HepG2 (cell line): Measurements from ENCODE around the gene HLCS. TPM values are rescaled to one million over a fixed set of nuclear protein-coding genes. Genes with fewer than 3 reads are reported as not detected.
A peak's percentile ranks its signal among the peaks of the same experiment; 100 is the strongest.

ENCODE experiments used
- ATAC-seq: fragments of 200-7000 bp; cut with Tn5 transposase; 3 replicates; pipeline ENCODE4 v1.9.1; 2020; ENCODE audit warnings: mild to moderate bottlenecking, moderate library complexity
- BruUV-seq: library from RNA; stranded (reverse); fragments of 400-500 nt; replicated peaks from 2 replicates; lab custom pipeline; 2021; lab: Mats Ljungman, UMichigan
- CTCF ChIA-PET: fragments of 300-600 bp; formaldehyde crosslinking; extraction: SDS; loops from one replicate; lab custom pipeline; 2021; ENCODE audit warnings: low total read pairs, inconsistent platforms, low intra/inter-chr PET ratio; lab: Yijun Ruan, JAX
- POLR2A ChIA-PET: fragments of 350-600 bp; sonication (Branson Sonifier 250); formaldehyde crosslinking; loops from one replicate; lab custom pipeline; 2020; ENCODE audit warnings: antibody characterized with exemption, inconsistent platforms; lab: Yijun Ruan, JAX
- DNase-seq: peaks from one replicate; pipeline ENCODE4 v3.0.0-alpha.2; 2015; ENCODE audit warnings: low spot score
- FAIRE-seq: peaks from 3 replicates; lab custom pipeline; 2011; peaks lifted over from hg19 to GRCh38; lab: Jason Lieb, UNC
- H2AFZ ChIP-seq: one replicate; pipeline ENCODE4 v1.6.1; 2011; ENCODE audit warnings: low read length, inconsistent platforms
- H3K27ac ChIP-seq: fragments of 300-600 bp; 3 replicates; pipeline ENCODE4 v1.8.0; 2011; ENCODE audit warnings: mixed run types, mild to moderate bottlenecking, mixed read lengths, low read length, inconsistent platforms; ENCODE audit not compliant: insufficient read depth; ENCODE audit errors: extremely low read length
- H3K27me3 ChIP-seq, 2 experiments: fragments of 200-600 bp in 1 of 2; 2 replicates in 1 of 2; 3 replicates in 1 of 2; pipeline versions ENCODE4 v1.6.0 to v1.8.0; 2011; ENCODE audit warnings: low read length in 2 of 2, mild to moderate bottlenecking in 2 of 2, moderate library complexity in 2 of 2, inconsistent platforms in 1 of 2; ENCODE audit not compliant: insufficient read depth in 2 of 2, control insufficient read depth in 1 of 2
- H3K36me3 ChIP-seq, 2 experiments: fragments of 200-600 bp in 1 of 2; replicated peaks in 1 of 2; 2 replicates in 1 of 2; 3 replicates in 1 of 2; pipeline versions ENCODE4 v1.5.1 to v1.8.0; 2011; ENCODE audit warnings: low read length in 2 of 2, inconsistent platforms in 1 of 2; ENCODE audit not compliant: insufficient read depth in 2 of 2, control insufficient read depth in 1 of 2
- H3K4me1 ChIP-seq: 2 replicates; pipeline ENCODE4 v1.5.1; 2012; ENCODE audit warnings: low read length, inconsistent platforms; ENCODE audit not compliant: insufficient read depth
- H3K4me2 ChIP-seq: 2 replicates; pipeline ENCODE4 v1.6.0; 2011; ENCODE audit warnings: low read depth, low read length, inconsistent platforms
- H3K4me3 ChIP-seq, 3 experiments: fragments of 200-600 bp in 1 of 3; sonication (generic), shearing (Covaris generic) in 1 of 3; replicated peaks in 1 of 3; 2 replicates each; pipeline ENCODE4 v1.5.1; 2011 to 2016; ENCODE audit warnings: low read length in 3 of 3, inconsistent platforms in 2 of 3, low read depth in 2 of 3, mild to moderate bottlenecking in 2 of 3, control low read depth in 1 of 3, mixed read lengths in 1 of 3; ENCODE audit not compliant: insufficient read depth in 1 of 3
- H3K79me2 ChIP-seq: one replicate; pipeline ENCODE4 v1.6.1; 2011; ENCODE audit warnings: low read length, inconsistent platforms; ENCODE audit not compliant: insufficient read depth
- H3K9ac ChIP-seq: 2 replicates; pipeline ENCODE4 v1.6.0; 2011; ENCODE audit warnings: mild to moderate bottlenecking, low read depth, low read length, inconsistent platforms; ENCODE audit not compliant: insufficient read depth
- H3K9me3 ChIP-seq: 2 replicates; pipeline ENCODE4 v1.5.1; 2012; ENCODE audit warnings: mild to moderate bottlenecking, low read length
- H4K20me1 ChIP-seq: 2 replicates; pipeline ENCODE4 v1.6.0; 2011; ENCODE audit warnings: inconsistent platforms, mild to moderate bottlenecking, low read length, moderate library complexity; ENCODE audit not compliant: insufficient read depth
- CBX5 ChIP-seq: sonication (generic); formaldehyde crosslinking; IDR thresholded peaks from 2 replicates; pipeline ENCODE4 v1.4.0; 2020; ENCODE audit warnings: missing genetic modification reagents, borderline replicate concordance
- HDAC2 ChIP-seq: sonication (generic); formaldehyde crosslinking; IDR thresholded peaks from 2 replicates; pipeline ENCODE4 v1.4.0; 2020; ENCODE audit warnings: missing genetic modification reagents
- JUND ChIP-seq: sonication (generic); formaldehyde crosslinking; IDR thresholded peaks from 2 replicates; pipeline ENCODE4 v1.8.0; 2022; ENCODE audit warnings: mild to moderate bottlenecking, missing genetic modification reagents
- KLF12 ChIP-seq: sonication (generic); formaldehyde crosslinking; IDR thresholded peaks from 2 replicates; pipeline ENCODE4 v1.4.0; 2020; ENCODE audit warnings: missing genetic modification reagents, borderline replicate concordance
- SMARCC2 ChIP-seq: fragments of 450-650 bp; IDR thresholded peaks from 2 replicates; pipeline ENCODE4 v1.6.1; 2017; ENCODE audit warnings: antibody characterized with exemption, mild to moderate bottlenecking
- SNAI1 ChIP-seq: sonication (generic); formaldehyde crosslinking; IDR thresholded peaks from 2 replicates; pipeline ENCODE4 v1.5.0; 2020; ENCODE audit warnings: mild to moderate bottlenecking, missing genetic modification reagents, borderline replicate concordance
- SOX5 ChIP-seq: IDR thresholded peaks from 2 replicates; pipeline ENCODE4 v1.6.1; 2016; ENCODE audit warnings: borderline replicate concordance
- TCF7 ChIP-seq: sonication (generic); IDR thresholded peaks from 2 replicates; pipeline ENCODE4 v1.6.1; 2016; ENCODE audit warnings: antibody characterized with exemption, low read depth
- TEAD3 ChIP-seq: optimal IDR thresholded peaks from 2 replicates; pipeline ENCODE3; 2016; ENCODE audit warnings: borderline replicate concordance
- YY1 ChIP-seq: IDR thresholded peaks from 2 replicates; pipeline ENCODE4 v1.6.1; 2011; ENCODE audit warnings: low read length, low read depth, moderate library complexity, mild to moderate bottlenecking; ENCODE audit not compliant: insufficient read depth, insufficient replicate concordance
- ZBTB7A ChIP-seq: sonication (generic); formaldehyde crosslinking; IDR thresholded peaks from 2 replicates; pipeline ENCODE4 v1.8.0; 2022; ENCODE audit warnings: mild to moderate bottlenecking, missing genetic modification reagents
- ZNF12 ChIP-seq: sonication (generic); formaldehyde crosslinking; IDR thresholded peaks from 2 replicates; pipeline ENCODE4 v1.5.0; 2020; ENCODE audit warnings: missing genetic modification reagents
- ZNF160 ChIP-seq: sonication (generic); formaldehyde crosslinking; IDR thresholded peaks from 2 replicates; pipeline ENCODE4 v1.8.0; 2022; ENCODE audit warnings: mild to moderate bottlenecking, inconsistent platforms, missing genetic modification reagents
- ZNF558 ChIP-seq: sonication (generic); formaldehyde crosslinking; IDR thresholded peaks from 2 replicates; pipeline ENCODE4 v1.9.0; 2022; ENCODE audit warnings: mild to moderate bottlenecking, missing genetic modification reagents, borderline replicate concordance
- ZNF615 ChIP-seq: sonication (generic); formaldehyde crosslinking; IDR thresholded peaks from 2 replicates; pipeline ENCODE4 v1.5.0; 2020; ENCODE audit warnings: mild to moderate bottlenecking, missing genetic modification reagents, borderline replicate concordance
- WGBS: methylation state at CpG from one replicate; pipeline ENCODE4 v1.1.6; 2017; ENCODE audit warnings: low lambda C conversion rate; 5-methylcytosine and 5-hydroxymethylcytosine counted together
- in situ Hi-C: cut with HindIII; loops from 2 replicates; pipeline ENCODE4 v1.10.0; 2017; ENCODE audit warnings: low pct_unique_long_range_greater_than_20kb; ENCODE audit not compliant: extremely low pct_ligation_motif_present
- intact Hi-C: fragments of 100-400 bp; cut with micrococcal nuclease; formaldehyde crosslinking; loops from one replicate; pipeline ENCODE4 v1.10.0; 2022; ENCODE audit not compliant: unreplicated experiment
- polyA plus RNA-seq, 8 experiments: library from polyadenylated mRNA; depleted of rRNA in 3 of 8; stranded (reverse) in 7 of 8; unstranded in 1 of 8; fragments of >200 nt; fragmentation: Illumina TruSeq in 4 of 8; extraction: Trizol in 4 of 8; gene quantifications; 2 replicates each; pipeline versions ENCODE4 v1.2.1 to v1.2.3, GENCODE V29; 2011 to 2016; ENCODE audit warnings: low read depth in 4 of 8, missing spikeins in 1 of 8, mixed read lengths in 1 of 8; ENCODE audit not compliant: insufficient read depth in 1 of 8
- total RNA-seq, 5 experiments: library from RNA; depleted of rRNA; stranded (reverse); fragments of >200 nt; fragmentation: Illumina TruSeq; extraction: Trizol; gene quantifications; 2 replicates each; pipeline ENCODE4 v1.2.3, GENCODE V29; 2016; ENCODE audit warnings: low read depth in 1 of 5
- TF ChIP-seq, protein P1 (sequence below): sonication (generic); formaldehyde crosslinking; conservative IDR thresholded peaks from 2 replicates; pipeline ENCODE4 v1.4.0; 2020; ENCODE audit warnings: missing genetic modification reagents
- TF ChIP-seq, protein P2 (sequence below): IDR thresholded peaks from 2 replicates; pipeline ENCODE4 v1.4.0; 2020; ENCODE audit warnings: mild to moderate bottlenecking, missing genetic modification reagents

HLCS gene
- total and polyA plus RNA-seq, 2 of the 13 experiments (the other 11 are each of a cell fraction or from before 2014, with no cell fraction given): 7.9 to 12.3 TPM

DNA sequence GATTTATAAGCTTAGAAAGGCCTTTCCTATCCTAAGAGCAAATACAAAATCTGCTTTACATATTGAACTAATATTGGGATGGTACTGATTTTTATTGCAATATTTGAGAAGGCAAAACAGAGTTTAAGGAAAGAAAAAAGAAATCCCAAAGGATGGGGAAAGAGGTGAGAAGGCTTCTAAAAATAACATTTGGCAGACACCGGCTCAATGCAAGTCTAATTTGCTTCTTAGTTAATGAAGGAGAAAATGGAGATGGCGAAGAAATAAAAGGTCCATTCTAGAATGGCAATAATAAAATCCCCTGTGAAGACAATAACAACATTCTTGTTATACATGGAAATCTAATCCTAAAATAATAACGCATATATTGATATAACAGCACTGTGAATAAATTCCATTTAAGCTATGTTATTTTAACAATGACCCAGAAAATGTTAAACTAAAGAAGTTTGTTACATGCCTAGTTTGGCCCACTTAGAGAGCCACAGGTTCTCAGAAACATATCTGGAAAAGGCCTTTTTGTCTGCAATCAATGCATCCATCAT lies 117.7 kb downstream of the HLCS start:
- Histone ChIP-seq H3K27ac (no peak overlapping the region), H3K27me3 (no peaks in the 10 kb centered on the region), H3K36me3 (no peaks in the 10 kb centered on the region), H2AFZ (no peak overlapping the region), H4K20me1 (no peaks in the 10 kb centered on the region), H3K4me2 (no peak overlapping the region), H3K79me2 (no peaks in the 10 kb centered on the region), H3K4me1 (peaks cover 13% of the 10 kb centered on the region), H3K9ac (no peak overlapping the region), H3K4me3 (no peak overlapping the region), H3K9me3 (no peaks in the 10 kb centered on the region)
- intact Hi-C loops (no loop called here), in situ Hi-C loops (no loop called here)
- ATAC-seq (no peak), DNase-seq (no peak), FAIRE-seq (no peak)
- 95% methylated on average over 3 of the region's 3 CpGs for WGBS
- BruUV-seq: no TSS peak
- CTCF ChIA-PET: no interaction called here
- POLR2A ChIA-PET: no interaction called here
- TF ChIP-seq ZBTB7A (no peak), SNAI1 (no peak), TCF7 (no peak), KLF12 (no peak), ZNF558 (no peak), SMARCC2 (no peak), ZNF615 (no peak)

DNA sequence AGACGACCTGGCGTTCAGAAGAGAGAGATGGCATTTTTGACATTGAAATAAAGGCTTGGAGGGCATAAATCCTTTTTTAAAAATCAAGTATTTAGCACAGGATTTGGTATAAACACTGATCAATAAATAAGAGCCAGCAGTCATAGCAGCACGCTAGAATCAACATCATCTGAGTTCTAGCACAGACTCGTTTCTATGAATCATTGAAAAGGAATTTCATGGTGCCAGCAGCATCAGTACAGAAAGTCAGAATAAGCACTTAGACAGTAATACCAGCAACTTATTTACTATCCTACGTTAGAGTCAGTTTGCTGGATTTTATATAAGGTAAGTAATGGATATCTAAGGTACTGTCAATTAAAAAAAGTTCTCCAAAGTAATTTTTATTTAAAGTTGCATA lies 119.3 kb downstream of the HLCS start:
- no peaks in the 10 kb centered on the region for H3K79me2 ChIP-seq
- DNase-seq (peak; percentile 59), ATAC-seq (peak; percentile 57; the same call in 2 of the 3 replicates), FAIRE-seq (no peak)
- no peak overlapping the region for H3K4me3 ChIP-seq
- no peak overlapping the region for H2AFZ ChIP-seq
- CTCF ChIA-PET: no interaction called here
- POLR2A ChIA-PET: no interaction called here
- H3K27me3 ChIP-seq: no peaks in the 10 kb centered on the region
- no peak overlapping the region for H3K9ac ChIP-seq
- in situ Hi-C loops (no loop called here), intact Hi-C loops (no loop called here)
- no peaks in the 10 kb centered on the region for H4K20me1 ChIP-seq
- H3K4me2 ChIP-seq: no peak overlapping the region
- no peaks in the 10 kb centered on the region for H3K9me3 ChIP-seq
- H3K27ac ChIP-seq: no peak overlapping the region
- H3K36me3 ChIP-seq: no peaks in the 10 kb centered on the region
- 59% methylated on average over 5 of the region's 5 CpGs for WGBS
- no TSS peak for BruUV-seq
- H3K4me1 ChIP-seq: peaks cover 13% of the 10 kb centered on the region
- TF ChIP-seq ZNF12 (CRISPR knock-in tag) (peak; percentile 96), ZNF160 (no peak), JUND (CRISPR knock-in tag) (0 out of 2 replicates have a peak, but pooled peaks have one; percentile 28), YY1 (no peak), TEAD3 (CRISPR knock-in tag) (peak; percentile 59), SOX5 (CRISPR knock-in tag) (no peak), HDAC2 (CRISPR knock-in tag) (no peak), CBX5 (CRISPR knock-in tag) (no peak)
- TF ChIP-seq, protein P1, sequence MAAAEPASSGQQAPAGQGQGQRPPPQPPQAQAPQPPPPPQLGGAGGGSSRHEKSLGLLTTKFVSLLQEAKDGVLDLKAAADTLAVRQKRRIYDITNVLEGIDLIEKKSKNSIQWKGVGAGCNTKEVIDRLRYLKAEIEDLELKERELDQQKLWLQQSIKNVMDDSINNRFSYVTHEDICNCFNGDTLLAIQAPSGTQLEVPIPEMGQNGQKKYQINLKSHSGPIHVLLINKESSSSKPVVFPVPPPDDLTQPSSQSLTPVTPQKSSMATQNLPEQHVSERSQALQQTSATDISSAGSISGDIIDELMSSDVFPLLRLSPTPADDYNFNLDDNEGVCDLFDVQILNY: no peak
- TF ChIP-seq, protein P2, sequence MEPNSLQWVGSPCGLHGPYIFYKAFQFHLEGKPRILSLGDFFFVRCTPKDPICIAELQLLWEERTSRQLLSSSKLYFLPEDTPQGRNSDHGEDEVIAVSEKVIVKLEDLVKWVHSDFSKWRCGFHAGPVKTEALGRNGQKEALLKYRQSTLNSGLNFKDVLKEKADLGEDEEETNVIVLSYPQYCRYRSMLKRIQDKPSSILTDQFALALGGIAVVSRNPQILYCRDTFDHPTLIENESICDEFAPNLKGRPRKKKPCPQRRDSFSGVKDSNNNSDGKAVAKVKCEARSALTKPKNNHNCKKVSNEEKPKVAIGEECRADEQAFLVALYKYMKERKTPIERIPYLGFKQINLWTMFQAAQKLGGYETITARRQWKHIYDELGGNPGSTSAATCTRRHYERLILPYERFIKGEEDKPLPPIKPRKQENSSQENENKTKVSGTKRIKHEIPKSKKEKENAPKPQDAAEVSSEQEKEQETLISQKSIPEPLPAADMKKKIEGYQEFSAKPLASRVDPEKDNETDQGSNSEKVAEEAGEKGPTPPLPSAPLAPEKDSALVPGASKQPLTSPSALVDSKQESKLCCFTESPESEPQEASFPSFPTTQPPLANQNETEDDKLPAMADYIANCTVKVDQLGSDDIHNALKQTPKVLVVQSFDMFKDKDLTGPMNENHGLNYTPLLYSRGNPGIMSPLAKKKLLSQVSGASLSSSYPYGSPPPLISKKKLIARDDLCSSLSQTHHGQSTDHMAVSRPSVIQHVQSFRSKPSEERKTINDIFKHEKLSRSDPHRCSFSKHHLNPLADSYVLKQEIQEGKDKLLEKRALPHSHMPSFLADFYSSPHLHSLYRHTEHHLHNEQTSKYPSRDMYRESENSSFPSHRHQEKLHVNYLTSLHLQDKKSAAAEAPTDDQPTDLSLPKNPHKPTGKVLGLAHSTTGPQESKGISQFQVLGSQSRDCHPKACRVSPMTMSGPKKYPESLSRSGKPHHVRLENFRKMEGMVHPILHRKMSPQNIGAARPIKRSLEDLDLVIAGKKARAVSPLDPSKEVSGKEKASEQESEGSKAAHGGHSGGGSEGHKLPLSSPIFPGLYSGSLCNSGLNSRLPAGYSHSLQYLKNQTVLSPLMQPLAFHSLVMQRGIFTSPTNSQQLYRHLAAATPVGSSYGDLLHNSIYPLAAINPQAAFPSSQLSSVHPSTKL (CRISPR knock-in tag): 0 out of 2 replicates have a peak, but pooled peaks have one; percentile 15
